Measurements from ENCODE around the gene ELMOD1.

Gene ELMOD1

DNA sequence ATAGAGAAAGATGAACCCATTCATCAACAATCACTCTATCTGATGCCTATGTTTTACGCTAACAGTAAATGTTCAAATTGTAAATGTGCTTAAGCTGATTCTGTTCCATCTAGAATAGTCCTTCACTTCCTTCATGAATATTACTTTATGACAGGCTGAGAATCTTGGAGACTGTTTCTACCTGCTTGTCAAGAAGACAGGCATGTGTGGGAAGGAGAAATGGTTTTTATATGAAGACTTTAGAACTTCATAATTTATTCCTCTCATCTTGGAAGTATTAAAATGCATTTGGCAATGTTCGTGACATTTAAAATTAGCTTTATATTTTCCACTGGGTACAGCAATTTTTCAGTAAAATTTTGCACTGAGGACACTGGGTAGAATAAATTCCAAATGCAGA is 41.0 kb downstream of the ELMOD1 start:
- no peak for DNase-seq

DNA sequence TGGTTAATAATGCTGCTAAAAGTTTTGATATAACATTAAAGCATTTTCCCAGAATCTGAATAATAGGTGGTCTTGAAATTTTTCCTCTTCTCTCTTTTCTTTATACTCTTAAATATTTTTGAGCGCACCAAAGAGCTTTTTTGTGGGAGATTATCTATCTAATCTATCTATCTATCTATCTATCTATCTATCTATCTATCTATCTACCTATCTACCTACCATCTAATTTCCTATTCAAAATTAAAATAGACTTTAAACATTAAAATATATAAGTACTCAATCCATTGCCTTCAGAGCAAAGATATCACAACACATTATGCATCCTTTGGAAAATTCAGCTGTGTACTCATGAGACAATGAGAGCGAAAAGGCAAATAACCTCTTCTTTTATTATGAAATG is 55.8 kb downstream of the ELMOD1 start:
- no peak for DNase-seq

DNA sequence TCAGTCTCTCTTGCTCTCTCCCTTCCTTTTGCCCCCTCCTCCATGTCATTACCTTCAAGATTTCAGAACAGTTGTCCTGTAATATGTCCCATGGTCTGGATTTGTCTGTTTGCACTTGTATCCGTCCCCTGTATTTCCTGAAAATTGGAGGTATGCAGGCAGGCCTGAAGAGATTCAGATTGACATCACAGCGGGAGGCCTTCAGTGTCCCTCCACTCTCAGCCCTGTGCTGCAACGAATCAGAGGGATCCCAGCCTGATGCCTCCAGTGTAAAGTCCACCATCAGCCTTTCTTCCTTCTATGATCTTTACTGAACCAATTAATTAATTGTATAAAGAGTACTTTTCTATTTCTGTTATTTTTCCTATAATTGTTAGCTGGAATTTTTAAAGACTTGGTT is 57.3 kb downstream of the ELMOD1 start:
- no peak for DNase-seq

DNA sequence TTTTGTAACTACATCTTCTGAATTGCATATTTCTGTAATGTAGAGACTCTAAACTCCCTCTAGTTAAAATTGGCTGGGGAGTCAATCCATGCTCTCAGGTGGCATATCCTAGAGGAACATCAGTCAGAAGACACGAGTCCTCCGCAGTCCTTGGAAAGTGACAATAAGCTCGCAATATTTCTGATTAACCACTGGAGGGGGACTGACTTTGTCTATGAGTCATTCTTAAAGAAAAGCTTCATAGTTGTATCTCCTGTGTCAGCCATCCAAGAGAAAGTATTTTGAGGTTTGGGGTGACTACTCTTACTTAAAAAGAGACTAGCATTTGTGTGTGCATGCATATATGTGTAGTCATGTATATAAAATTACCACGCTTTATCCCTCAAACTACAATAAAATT is 60.7 kb downstream of the ELMOD1 start:
- no peak for DNase-seq

DNA sequence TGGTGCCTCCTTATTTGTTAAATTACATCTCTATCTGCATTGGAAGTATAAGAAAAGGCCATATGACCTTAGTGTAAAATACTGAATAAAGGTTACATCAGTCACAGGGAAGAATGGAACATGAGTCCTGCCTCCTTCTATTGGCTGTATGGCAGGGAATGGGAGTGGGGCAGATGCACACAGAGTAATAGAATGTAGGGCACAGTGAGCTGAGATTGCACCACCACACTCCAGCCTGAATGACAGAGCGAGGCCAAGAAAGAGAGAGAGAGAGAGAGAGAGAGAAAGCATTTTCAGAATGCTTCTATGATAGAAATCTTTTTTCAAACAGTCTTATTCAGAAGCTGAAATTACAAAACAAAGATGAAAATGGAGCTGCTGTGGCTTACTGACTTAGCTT is 62.1 kb downstream of the ELMOD1 start:
- no peak for DNase-seq

DNA sequence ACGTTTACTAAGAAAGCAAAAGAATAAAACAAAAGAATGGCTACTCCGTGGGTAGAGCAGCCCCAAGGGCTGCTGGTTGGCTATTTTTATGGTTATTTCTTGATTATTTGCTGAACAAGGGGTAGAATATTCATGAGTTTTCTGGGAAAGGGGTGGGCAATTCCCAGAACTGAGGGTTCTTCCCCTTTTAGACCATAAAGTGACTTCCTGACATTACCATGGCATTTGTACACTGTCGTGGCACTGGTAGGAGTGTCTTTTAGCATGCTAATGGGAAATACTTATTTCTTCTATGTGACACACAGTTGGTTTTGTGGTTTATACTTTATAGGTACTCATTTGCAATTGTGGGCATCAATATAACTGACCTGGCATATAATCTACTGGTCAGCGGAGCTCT is 64.7 kb downstream of the ELMOD1 start:
- no peak for DNase-seq

DNA sequence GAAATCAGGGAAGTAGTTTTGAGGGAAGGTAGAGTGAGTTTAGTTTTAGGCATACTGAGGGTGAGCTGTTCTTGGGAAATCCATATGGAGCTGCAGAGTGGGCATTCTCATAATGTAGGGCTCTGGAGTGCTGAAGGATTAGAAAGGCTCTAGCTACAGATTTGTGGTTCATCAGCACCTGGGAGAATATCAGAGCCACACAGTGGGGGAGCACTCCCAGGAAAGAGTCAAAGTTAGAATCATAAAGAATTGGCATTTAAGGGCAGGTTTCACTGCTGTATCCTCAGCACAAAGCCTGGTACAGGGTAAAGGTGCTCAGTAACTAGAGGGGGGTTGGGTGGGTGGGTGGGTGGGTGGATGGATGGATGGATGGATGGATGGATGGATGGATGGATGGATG is 68.4 kb downstream of the ELMOD1 start:
- DNase-seq = no peak

DNA sequence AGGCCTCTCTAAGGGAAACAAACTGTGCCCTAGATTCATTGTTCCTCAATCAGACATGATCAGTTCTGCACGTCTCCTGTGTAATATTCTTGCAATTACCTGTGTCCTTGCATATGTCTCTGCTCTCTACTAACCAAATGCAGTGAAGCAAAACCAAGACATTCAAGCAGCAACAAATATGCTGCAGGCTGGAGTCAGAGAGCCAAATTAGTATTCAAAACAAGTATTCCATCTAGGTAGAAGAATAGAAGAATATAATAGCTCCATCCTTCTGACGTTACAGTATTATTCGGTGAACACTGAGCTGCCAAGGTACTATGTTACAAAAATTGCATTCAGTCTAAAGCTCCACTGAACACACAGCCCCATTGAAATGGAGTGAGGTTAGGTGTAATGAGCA is 69.1 kb downstream of the ELMOD1 start:
- DNase-seq = no peak

DNA sequence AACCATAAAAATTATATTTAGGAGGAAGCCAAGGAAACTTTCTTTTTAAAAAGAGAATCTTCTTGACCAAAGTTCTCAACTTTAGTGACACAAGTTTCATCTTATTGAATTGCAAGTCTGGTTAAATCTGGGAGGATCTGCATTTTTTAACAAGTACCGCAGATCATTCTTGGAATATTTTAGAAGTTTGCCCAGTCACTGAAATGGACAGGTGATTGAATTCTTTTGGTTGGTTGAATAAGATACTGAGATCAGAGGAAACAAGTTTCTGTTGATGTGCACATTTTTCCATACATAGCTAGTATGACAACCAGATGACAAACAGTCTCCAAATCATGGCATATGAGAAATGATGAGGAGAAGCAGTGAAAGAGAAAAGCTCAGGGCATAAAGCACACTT is 70.7 kb downstream of the ELMOD1 start:
- DNase-seq = no peak

DNA sequence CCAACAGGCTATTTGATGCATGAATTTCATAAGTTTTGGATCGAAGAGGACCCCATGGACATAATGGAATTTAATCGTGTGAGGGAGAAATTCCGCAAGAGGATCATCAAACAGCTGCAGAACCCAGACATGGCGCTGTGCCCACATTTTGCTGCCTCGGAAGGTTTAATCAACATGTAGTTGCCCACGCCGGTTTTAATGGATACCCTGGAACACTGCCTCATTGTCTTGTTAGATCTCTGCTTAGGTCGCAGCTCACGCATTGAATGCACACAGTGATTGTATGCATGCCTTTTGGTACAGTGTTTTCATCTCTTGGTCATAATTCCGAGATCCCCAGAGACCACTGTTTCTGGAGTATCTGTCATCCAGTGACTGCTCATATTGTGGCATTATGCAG is 74.1 kb downstream of the ELMOD1 start:
- DNase-seq = peak in 10 of 58 donors; percentile 2 to 53 (median 10)

DNA sequence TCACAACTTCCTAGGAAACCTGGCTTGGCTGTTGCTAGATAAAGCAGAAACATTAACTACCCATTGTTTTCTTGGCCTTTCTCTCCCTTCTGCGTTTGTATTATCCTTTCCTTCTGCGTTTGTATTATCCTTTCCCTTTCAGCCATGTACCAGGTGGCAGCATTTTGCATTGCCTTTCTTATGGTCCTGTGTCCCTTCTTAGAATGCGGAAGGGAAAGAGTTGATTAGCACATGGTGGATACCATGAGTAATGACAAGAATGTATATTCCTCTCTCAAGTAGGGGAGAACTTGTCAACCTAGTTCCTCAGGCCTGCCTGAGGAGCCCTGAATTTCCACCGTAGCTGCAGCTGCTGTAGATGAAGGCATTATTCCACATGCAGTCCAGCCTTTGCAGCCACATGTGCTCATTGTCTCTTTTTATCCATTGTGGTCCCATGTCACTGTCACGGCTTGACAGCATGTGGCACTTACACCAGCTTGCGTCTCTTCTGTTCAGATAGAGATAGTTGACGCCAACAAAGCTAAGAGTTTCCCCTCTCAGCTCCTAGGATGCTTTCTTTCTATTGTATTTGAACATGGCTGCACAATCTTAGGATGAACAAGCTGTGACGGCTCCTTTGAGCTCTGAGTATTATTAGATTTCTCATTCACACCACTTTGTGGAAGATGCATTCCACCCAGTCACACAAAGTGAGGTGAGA is 76.1 kb downstream of the ELMOD1 start:
- DNase-seq = peak in 1 of 58 donors; percentile 19

DNA sequence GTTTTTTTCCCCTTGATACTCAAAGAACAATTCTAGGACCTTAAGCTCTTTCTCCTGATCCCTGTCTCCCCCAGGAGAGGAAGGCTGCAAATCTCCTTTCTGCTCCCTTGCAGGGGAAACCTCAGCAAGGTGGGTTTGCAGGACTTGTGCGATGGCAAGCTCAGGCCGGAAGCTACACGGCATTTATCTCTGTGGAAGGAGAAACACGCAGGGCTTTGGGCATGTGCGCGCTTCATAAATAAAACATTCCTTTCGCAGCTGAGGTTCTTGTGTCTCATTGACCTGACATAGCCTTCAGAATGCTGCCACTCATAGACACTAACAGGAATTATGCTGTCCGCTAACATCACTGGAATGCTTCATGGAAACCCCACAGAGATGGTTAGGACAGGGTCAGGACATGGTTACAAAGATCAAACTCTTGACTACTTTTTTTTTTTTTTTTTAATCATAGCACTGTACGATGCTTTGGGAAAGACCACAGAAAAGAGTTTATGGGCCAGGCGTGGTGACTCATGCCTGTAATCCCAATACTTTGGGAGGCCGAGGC is 78.3 kb downstream of the ELMOD1 start:
- no peak for DNase-seq

DNA sequence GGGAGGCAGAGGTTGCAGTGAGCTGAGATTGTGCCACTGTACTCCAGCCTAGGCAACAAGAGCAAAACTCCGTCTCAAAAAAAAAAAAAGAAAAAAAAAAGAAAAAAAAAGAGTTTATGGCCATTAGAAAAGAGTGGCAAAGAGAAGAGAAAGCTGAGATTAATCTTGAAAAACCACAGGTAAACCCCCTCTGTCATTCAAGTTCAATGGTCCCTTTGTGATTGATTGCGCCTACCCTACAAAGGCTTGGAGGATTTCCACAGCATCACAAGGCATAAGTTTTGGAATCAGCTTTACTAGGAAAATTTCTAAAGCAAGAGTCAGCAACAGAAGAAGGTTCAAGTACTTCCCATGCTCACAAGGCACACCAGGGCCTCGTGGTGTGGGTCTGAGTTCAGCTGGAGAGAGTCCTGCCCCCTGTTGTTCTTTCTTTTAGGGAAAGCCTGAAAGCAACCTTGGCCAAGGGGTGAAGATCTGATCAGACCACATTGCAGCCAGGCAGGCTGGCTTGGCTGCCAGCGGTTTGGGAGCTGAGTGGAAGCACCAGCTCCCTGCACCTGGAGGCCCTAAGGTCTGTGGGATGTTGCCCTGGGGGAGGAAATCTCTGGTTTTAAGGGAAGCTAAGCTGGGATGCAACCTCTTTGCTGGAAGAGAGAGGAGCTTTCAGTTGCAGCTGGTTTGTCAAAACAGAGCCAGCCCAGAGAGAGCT is 79.1 kb downstream of the ELMOD1 start:
- DNase-seq = no peak

DNA sequence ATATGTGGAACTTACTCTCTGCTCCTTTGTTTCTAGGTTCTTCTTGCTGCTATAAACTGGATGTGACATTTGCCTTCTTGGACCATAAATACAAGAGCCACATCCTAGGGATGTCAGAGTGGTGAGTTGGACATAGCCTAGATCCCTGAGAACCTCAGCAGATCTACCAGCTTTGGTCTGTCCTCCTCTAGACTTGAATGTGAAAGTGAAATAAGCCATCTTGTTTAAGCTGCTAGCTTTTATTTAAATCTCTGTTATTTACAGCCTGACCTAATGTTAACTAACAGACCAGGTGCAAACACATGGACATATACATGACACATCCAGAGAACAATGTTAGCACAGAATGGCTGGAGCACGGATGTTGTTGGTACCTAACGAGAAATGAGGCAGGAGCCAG is 85.0 kb downstream of the ELMOD1 start:
- DNase-seq = no peak

DNA sequence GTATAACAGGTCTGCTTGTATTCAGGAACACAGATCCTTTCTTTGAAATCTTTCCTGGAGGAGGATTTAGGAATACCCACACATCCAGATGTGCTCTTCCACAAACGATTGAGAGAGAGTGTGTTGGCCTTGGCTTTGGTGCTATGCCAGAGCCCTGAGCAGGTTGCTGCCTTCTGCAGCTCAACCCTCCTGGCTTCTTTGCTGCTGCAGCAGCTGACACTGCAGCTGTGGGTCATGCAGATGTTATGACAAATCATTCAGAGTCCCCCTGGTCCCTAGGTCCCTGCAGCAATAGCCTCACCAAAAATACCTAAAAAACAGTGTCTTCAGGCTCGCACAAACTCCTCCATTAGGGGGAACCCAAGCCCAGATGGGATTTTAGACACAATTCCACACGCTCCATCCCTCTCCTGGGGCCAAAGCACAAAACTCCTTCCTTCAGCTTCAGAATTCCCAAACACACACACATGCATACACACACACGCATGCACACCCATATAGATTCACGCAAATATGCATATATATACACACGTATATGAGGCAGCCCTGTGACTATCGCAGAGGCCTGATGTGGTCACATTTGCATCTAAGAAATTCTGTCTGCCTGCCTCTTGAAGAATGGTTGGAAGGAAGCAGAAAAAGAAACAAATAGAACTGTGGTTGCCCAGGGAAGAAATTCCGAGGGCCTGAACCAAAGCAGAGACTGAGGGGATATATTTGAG is 85.5 kb downstream of the ELMOD1 start:
- DNase-seq = no peak

DNA sequence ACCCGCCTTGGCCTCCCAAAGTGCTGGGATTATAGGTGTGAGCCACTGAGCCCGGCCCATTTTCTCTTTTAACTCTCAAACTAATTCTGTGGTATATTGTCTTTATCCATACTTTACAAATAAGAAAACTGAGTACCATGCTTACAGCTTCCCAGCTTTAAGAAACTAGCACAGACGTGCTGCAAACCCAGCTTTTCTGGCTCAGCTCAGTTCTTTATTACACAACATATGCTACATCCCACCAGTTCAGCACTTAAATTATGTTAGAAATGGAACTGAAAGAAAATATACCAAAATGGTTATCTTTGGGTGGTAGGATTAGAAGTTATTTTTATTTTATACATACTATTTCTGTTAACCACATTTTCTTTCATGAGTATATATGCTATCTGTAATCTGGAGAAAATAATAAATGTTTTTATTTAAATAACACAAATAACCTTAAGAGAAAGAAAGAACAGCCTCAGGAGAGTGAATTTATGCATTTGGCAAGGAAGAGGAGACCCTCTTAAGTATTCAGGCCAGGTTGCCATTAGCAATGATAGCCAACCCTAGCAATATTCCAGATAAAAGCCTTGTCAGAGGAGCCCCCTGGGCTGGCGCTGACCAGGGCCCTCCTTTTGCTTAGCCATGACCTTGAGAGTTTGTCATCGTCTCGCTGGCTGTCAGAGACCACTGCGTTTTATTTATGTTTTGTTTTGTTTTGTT is 87.1 kb downstream of the ELMOD1 start:
- DNase-seq = peak in 3 of 58 donors; percentile 6 to 12 (median 9)

DNA sequence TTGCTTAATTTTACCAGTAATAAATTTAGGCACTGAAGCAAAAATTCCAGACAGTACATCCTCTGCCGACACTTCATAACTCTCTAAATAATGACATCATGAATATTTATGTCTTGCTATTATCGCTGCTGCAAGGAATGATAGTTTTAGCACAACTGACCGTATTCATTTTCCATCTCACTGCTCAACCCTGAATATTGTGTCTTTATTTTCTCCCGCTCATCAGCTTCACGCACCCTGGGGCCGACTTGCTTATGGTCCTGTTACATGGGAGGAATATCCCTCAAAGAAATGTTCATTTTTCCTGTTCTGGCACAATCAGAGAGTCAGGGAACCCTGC is 87.7 kb downstream of the ELMOD1 start:
- no peak for DNase-seq

DNA sequence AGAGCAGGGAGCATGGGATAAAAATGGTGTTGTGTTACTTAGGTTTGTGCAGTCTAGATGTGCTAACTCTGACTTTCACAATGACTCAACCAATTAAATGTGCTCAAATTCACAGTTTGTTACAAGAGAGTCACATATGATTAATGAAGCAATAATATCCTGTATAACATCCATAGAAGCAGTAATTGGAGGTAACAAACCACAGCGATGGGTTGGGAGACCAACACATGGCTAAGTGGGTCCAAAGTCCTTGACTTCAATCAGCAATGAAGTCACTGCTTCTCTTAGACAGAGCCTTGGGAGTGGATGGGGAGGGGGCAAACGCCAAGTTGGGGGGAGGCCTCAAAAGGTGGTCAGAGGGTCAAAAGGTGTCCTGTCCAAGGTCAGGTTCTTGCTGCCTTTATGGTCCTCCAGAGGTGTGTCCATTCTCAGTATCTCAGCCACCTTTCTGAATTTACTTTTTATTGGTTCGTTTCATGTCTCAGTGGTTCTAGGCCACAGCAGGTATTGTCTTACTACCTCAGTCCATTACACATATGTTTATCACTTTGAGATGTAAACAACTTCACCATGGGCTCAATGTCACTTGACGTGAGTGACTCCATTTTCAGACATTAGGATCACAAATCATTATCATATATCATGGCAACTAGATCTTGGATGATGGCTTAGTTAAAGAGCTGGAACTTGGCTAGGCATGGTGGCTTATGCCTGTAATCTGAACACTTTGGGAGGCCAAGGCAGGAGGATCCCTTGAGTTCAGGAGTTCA is 88.5 kb downstream of the ELMOD1 start:
- no peak for DNase-seq

DNA sequence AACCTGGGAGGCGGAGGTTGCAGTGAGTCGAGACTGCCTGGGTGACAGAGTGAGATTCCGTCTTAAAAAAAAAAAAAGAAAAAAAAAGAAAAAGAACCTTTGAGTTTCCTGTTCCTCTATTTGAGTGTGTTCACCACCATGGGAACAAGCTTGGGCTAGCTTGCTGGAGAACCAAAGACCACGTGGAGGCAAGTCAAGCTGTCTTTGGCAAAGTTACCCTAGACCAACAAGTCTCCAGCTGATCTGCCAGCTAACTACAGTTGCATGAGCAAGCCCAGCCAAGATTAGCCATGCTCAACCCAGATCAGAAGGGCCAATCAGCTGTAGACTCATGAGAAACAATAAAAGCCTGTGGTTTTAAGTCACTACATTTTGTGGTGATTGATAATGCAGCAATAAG is 91.2 kb downstream of the ELMOD1 start:
- DNase-seq = no peak

DNA sequence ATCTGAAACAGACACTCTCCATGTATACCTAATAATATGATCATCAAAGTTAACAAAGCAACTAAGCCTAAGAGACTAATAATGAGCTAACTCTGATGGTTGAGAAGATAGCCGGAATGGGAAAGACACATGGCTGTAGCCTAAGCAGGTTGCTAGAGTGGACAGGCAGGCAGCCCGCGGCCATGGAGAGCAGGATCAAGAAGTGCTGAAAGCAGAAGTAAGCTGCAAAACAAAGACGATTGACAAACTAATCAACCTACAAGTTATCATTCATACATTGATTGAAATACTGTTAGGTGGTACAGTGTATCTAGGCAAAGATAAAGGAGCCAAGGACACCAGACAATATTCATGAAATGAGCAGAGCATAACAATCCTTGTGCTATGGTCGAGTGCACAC is 91.6 kb downstream of the ELMOD1 start:
- DNase-seq = no peak

DNA sequence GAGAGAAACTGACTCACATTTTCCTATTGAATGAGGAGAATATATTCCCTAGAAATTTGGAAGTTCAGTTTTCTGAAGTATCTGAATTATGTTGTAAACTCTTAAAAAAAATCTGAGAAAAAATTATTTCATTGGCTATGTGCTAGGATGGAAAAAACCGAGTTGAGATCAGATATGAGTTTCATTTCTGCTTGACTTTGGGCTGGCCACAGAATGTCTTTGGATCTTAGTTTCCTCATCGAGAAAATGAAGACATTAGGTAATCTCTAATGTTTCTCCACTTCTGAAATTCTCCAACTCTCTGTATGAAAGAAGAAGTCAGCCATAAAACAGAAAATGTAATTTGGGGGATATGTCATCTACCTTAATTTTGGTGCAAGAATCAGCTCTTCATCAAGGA is 92.1 kb downstream of the ELMOD1 start:
- DNase-seq = no peak
